K562 (cell line): ENCODE measurements around the gene ABCD3. TPM values are rescaled to one million over a fixed set of nuclear protein-coding genes. Genes with fewer than 3 reads are reported as not detected.

Source experiments
- ARNT ChIP-seq, 2 experiments: fragments of 450-650 bp; IDR thresholded peaks; 2 replicates each; pipeline ENCODE4 v1.6.1; 2016; ENCODE audit warnings: mild to moderate bottlenecking in 1 of 2
- GATA2 ChIP-seq: sonication (generic); formaldehyde crosslinking; IDR thresholded peaks from 2 replicates; pipeline ENCODE4 v1.4.0; 2020; ENCODE audit warnings: mild to moderate bottlenecking, missing genetic modification reagents
- HCFC1 ChIP-seq: IDR thresholded peaks from 2 replicates; pipeline ENCODE4 v1.6.1; 2012; ENCODE audit warnings: low read depth, low read length, improper control_type of control experiment
- HDAC8 ChIP-seq: fragments of 450-650 bp; IDR thresholded peaks from 2 replicates; pipeline ENCODE4 v1.6.1; 2016; ENCODE audit warnings: mild to moderate bottlenecking, missing genetic modification characterization, moderate library complexity, missing compliant biosample characterization
- HMG20B ChIP-seq: fragments of 250-450 bp; sonication (Bioruptor Pico); IDR thresholded peaks from 2 replicates; pipeline ENCODE4 v1.5.0; 2021; ENCODE audit warnings: mild to moderate bottlenecking
- MBD2 ChIP-seq: sonication (generic); IDR thresholded peaks from 2 replicates; pipeline ENCODE4 v1.6.1; 2016; ENCODE audit warnings: low read depth, borderline replicate concordance
- MEF2A ChIP-seq: IDR thresholded peaks from 2 replicates; pipeline ENCODE4 v1.6.1; 2011; ENCODE audit warnings: low read depth, mild to moderate bottlenecking, low read length, moderate library complexity; ENCODE audit not compliant: control insufficient read depth
- MYC ChIP-seq, 2 experiments: fragments of 250-450 bp in 1 of 2; sonication (Bioruptor Pico) in 1 of 2; IDR thresholded peaks; 2 replicates each; pipeline versions ENCODE4 v1.5.1 to v1.6.1; 2012 to 2021; ENCODE audit warnings: low read depth in 2 of 2, borderline replicate concordance in 1 of 2, improper control_type of control experiment in 1 of 2, low read length in 1 of 2, mild to moderate bottlenecking in 1 of 2, moderate library complexity in 1 of 2
- PYGO2 ChIP-seq: fragments of 450-650 bp; IDR thresholded peaks from 2 replicates; pipeline ENCODE4 v1.6.1; 2016; ENCODE audit warnings: mild to moderate bottlenecking, missing genetic modification characterization, moderate library complexity, missing compliant biosample characterization
- SIN3B ChIP-seq: fragments of 450-650 bp; IDR thresholded peaks from 2 replicates; pipeline ENCODE4 v1.6.1; 2017; ENCODE audit warnings: low read depth, mild to moderate bottlenecking, moderate library complexity
- SLC30A9 ChIP-seq: fragments of 250-450 bp; sonication (Bioruptor Pico); IDR thresholded peaks from 2 replicates; pipeline ENCODE4 v1.8.0; 2022; ENCODE audit warnings: mild to moderate bottlenecking, moderate library complexity
- SP2 ChIP-seq: IDR thresholded peaks from 2 replicates; pipeline ENCODE4 v1.6.1; 2011; ENCODE audit warnings: mild to moderate bottlenecking, low read depth, low read length, moderate library complexity; ENCODE audit not compliant: poor library complexity, severe bottlenecking; ENCODE audit errors: extremely low read depth
- SUPT5H ChIP-seq: fragments of 450-650 bp; IDR thresholded peaks from 2 replicates; pipeline ENCODE4 v1.6.1; 2016
- TAL1 ChIP-seq: fragments of 450-650 bp; IDR thresholded peaks from 2 replicates; pipeline ENCODE4 v1.6.1; 2016; ENCODE audit warnings: mild to moderate bottlenecking
- ZBTB7A ChIP-seq: IDR thresholded peaks from 2 replicates; pipeline ENCODE4 v1.6.1; 2011; ENCODE audit warnings: low read depth, mild to moderate bottlenecking, low read length, moderate library complexity, borderline replicate concordance; ENCODE audit not compliant: control insufficient read depth
- ZNF12 ChIP-seq: sonication (generic); formaldehyde crosslinking; IDR thresholded peaks from 2 replicates; pipeline ENCODE4 v1.4.0; 2020; ENCODE audit warnings: mild to moderate bottlenecking, missing genetic modification reagents
- ZNF134 ChIP-seq: fragments of 250-450 bp; sonication (Bioruptor Pico); conservative IDR thresholded peaks from 2 replicates; pipeline ENCODE4 v1.4.0; 2020
- ZNF282 ChIP-seq: sonication (generic); formaldehyde crosslinking; IDR thresholded peaks from 2 replicates; pipeline ENCODE4 v1.8.1; 2023; ENCODE audit warnings: missing genetic modification reagents
- ZNF561 ChIP-seq: fragments of 450-650 bp; formaldehyde crosslinking; conservative IDR thresholded peaks from 2 replicates; pipeline ENCODE4 v1.4.0; 2020; ENCODE audit warnings: mild to moderate bottlenecking, moderate library complexity
- ZSCAN32 ChIP-seq: fragments of 450-650 bp; formaldehyde crosslinking; IDR thresholded peaks from 2 replicates; pipeline ENCODE4 v1.4.0; 2020; ENCODE audit warnings: mild to moderate bottlenecking, moderate library complexity
- polyA plus RNA-seq, 8 experiments: library from polyadenylated mRNA; depleted of rRNA in 4 of 8; stranded (reverse) in 5 of 8; unstranded in 3 of 8; fragments of >200 nt; fragmentation: Nextera tagmentation in 2 of 8; fragmentation: Illumina TruSeq in 1 of 8; extraction: Ambion mirVana in 2 of 8; extraction: Trizol in 1 of 8; gene quantifications; 2 replicates each; pipeline versions ENCODE4 v1.2.1 to v1.2.3, GENCODE V29; 2011 to 2014; ENCODE audit warnings: inconsistent platforms in 1 of 8, missing spikeins in 1 of 8
- total RNA-seq, 7 experiments: library from RNA; depleted of rRNA in 6 of 7; stranded (reverse); fragments of >200 nt in 6 of 7; fragmentation: Illumina TruSeq in 2 of 7; extraction: Trizol in 2 of 7; gene quantifications; 2 replicates each; pipeline versions ENCODE4 v1.2.1 to v1.2.3, GENCODE V29; 2011 to 2021; ENCODE audit warnings: low replicate concordance in 1 of 7
- TF ChIP-seq, protein P1 (sequence below), 2 experiments: IDR thresholded peaks; 2 replicates each; pipeline ENCODE4 v1.6.1; 2012; ENCODE audit warnings: improper control_type of control experiment in 2 of 2, low read depth in 2 of 2, low read length in 2 of 2, borderline replicate concordance in 1 of 2
- TF ChIP-seq, protein P2 (sequence below): fragments of 450-650 bp; IDR thresholded peaks from 2 replicates; pipeline ENCODE4 v1.7.1; 2018; ENCODE audit warnings: mild to moderate bottlenecking, low read depth; ENCODE audit not compliant: partially characterized antibody
- TF ChIP-seq, protein P3 (sequence below), 2 experiments: fragments of 450-650 bp in 1 of 2; sonication (generic) in 1 of 2; formaldehyde crosslinking in 1 of 2; IDR thresholded peaks in 1 of 2; conservative IDR thresholded peaks in 1 of 2; 2 replicates each; pipeline versions ENCODE4 v1.6.1 to v1.8.1; 2016 to 2023; ENCODE audit warnings: mild to moderate bottlenecking in 2 of 2, moderate library complexity in 2 of 2, inconsistent platforms in 1 of 2, missing genetic modification reagents in 1 of 2

ABCD3 gene
- total and polyA plus RNA-seq, 9 of the 15 experiments (the other 6 are each of a cell fraction or from before 2014, with no cell fraction given), result 11.0 to 30.7 (median 15.5) TPM

DNA sequence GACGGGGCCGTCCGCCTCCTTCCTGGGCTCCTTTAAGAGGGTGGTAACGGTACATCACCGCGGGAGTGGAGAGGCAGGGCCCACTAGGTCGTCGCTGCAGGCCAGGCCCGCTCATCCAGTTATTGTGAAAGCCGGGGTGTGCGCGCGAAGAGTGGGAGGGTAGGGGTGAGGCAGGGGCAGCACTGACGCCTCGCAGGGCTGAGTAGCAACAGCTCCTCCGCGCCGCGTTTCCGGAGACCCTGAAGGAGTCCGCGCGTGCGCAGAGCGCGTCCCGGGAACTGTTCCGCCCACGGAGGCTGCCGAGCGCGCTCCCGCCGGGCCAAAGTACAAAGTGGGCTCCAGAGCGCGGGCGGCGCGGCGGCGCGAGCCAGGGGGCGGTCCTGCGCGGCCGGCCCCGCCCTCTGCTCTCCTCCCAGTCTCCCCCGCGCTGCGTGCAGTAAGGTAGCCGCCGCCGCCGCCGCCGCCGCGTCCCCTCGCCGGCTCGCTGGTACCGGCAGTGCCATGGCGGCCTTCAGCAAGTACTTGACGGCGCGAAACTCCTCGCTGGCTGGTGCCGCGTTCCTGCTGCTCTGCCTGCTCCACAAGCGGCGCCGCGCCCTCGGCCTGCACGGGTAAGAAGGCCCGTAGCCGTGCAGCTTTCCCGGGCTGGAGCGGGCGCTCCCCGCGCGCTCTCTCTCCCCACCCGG is at the start of gene ABCD3 (continued):
- TF ChIP-seq, protein P1, sequence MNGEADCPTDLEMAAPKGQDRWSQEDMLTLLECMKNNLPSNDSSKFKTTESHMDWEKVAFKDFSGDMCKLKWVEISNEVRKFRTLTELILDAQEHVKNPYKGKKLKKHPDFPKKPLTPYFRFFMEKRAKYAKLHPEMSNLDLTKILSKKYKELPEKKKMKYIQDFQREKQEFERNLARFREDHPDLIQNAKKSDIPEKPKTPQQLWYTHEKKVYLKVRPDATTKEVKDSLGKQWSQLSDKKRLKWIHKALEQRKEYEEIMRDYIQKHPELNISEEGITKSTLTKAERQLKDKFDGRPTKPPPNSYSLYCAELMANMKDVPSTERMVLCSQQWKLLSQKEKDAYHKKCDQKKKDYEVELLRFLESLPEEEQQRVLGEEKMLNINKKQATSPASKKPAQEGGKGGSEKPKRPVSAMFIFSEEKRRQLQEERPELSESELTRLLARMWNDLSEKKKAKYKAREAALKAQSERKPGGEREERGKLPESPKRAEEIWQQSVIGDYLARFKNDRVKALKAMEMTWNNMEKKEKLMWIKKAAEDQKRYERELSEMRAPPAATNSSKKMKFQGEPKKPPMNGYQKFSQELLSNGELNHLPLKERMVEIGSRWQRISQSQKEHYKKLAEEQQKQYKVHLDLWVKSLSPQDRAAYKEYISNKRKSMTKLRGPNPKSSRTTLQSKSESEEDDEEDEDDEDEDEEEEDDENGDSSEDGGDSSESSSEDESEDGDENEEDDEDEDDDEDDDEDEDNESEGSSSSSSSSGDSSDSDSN (IDR thresholded peaks at IDR 0.05; ENCODE audit: borderline replicate concordance in 1 of 2, low read depth in 2 of 2, low read length in 2 of 2), result peak; percentile 31 to 53; a peak in 1 of 4 replicates
- no peak for TF ChIP-seq ZNF561 (CRISPR knock-in tag)
- no peak for TF ChIP-seq MBD2
- no peak for TF ChIP-seq TAL1
- TF ChIP-seq ZBTB7A, result peak; percentile 71; the same call in 1 of the 2 replicates
- TF ChIP-seq SLC30A9 (CRISPR knock-in tag), result no peak
- TF ChIP-seq GATA2 (CRISPR knock-in tag), result no peak
- TF ChIP-seq, protein P2, sequence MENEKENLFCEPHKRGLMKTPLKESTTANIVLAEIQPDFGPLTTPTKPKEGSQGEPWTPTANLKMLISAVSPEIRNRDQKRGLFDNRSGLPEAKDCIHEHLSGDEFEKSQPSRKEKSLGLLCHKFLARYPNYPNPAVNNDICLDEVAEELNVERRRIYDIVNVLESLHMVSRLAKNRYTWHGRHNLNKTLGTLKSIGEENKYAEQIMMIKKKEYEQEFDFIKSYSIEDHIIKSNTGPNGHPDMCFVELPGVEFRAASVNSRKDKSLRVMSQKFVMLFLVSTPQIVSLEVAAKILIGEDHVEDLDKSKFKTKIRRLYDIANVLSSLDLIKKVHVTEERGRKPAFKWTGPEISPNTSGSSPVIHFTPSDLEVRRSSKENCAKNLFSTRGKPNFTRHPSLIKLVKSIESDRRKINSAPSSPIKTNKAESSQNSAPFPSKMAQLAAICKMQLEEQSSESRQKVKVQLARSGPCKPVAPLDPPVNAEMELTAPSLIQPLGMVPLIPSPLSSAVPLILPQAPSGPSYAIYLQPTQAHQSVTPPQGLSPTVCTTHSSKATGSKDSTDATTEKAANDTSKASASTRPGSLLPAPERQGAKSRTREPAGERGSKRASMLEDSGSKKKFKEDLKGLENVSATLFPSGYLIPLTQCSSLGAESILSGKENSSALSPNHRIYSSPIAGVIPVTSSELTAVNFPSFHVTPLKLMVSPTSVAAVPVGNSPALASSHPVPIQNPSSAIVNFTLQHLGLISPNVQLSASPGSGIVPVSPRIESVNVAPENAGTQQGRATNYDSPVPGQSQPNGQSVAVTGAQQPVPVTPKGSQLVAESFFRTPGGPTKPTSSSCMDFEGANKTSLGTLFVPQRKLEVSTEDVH, result peak; percentile 53
- peak; percentile 55; the same call in 1 of the 2 replicates for TF ChIP-seq SIN3B
- TF ChIP-seq HMG20B (CRISPR knock-in tag), result no peak
- TF ChIP-seq MYC (IDR thresholded peaks at IDR 0.05; ENCODE audit: low read depth, low read length), result peak; percentile 46
- no peak for TF ChIP-seq MYC (CRISPR knock-in tag; IDR thresholded peaks at IDR 0.05; ENCODE audit: borderline replicate concordance, low read depth)
- no peak for TF ChIP-seq ARNT (IDR thresholded peaks at IDR 0.05)
- TF ChIP-seq ZNF134 (CRISPR knock-in tag), result no peak
- no peak for TF ChIP-seq SP2
- TF ChIP-seq ZSCAN32 (CRISPR knock-in tag), result no peak
- TF ChIP-seq SUPT5H, result peak; percentile 86
- TF ChIP-seq PYGO2 (tag), result no peak
- TF ChIP-seq HDAC8 (tag), result no peak
- 0 out of 2 replicates have a peak, but pooled peaks have one; percentile 44 for TF ChIP-seq ZNF282 (CRISPR knock-in tag)
- no peak for TF ChIP-seq ZNF12 (CRISPR knock-in tag)
- TF ChIP-seq, protein P3, sequence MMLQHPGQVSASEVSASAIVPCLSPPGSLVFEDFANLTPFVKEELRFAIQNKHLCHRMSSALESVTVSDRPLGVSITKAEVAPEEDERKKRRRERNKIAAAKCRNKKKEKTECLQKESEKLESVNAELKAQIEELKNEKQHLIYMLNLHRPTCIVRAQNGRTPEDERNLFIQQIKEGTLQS (IDR thresholded peaks at IDR 0.05), result no peak
- TF ChIP-seq, protein P3 (CRISPR knock-in tag; conservative IDR thresholded peaks at IDR 0.05), result no peak
- peak; percentile 5; the same call in 1 of the 2 replicates for TF ChIP-seq HCFC1
- TF ChIP-seq MEF2A, result no peak
